GM21825 (cell line): Measurements from ENCODE around the gene WBP4.
"Not testable (repeated sequence)": the region's sequence is repeated elsewhere in the genome, so short reads cannot be mapped to it uniquely, and the experiment has no call there.

ENCODE experiments used
- ATAC-seq: cut with Tn5 transposase; IDR thresholded peaks from one replicate; pipeline ENCODE4 v1.9.1; 2021; ENCODE audit warnings: mild to moderate bottlenecking, moderate library complexity; ENCODE audit not compliant: unreplicated experiment

WBP4 gene

DNA sequence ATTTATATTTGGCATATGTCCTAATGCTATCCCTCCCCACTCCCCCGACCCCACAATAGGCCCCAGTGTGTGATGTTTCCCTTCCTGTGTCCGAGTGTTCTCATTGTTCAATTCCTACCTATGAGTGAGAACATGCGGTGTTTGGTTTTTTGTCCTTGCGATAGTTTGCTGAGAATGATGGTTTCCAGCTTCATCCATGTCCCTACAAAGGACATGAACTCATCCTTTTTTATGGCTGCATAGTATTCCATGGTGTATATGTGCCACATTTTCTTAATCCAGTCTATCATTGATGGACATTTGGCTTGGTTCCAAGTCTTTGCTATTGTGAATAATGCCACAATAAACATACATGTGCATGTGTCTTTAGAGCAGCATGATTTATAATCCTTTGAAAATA is 18.9 kb upstream of the WBP4 start:
- ATAC-seq, result not testable (repeated sequence)

DNA sequence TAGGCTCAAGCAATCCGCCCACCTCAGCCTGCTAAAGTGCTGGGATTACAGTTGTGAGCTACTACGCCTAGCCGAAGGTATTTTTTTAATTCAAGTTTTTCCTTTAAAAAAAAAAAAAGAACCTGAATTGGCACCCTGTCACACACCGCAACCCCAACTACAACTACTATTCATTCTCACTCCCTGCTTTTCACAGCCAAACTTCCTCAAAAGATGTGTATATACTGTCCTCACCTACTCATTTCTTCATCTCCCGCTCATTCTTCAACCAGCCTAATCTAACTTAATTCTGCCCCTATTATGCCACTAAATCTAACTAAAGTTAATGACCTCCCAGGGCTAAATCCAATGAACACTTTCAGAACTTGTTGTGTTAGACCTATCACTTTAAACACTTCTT is 12.7 kb upstream of the WBP4 start:
- ATAC-seq, result no peak

DNA sequence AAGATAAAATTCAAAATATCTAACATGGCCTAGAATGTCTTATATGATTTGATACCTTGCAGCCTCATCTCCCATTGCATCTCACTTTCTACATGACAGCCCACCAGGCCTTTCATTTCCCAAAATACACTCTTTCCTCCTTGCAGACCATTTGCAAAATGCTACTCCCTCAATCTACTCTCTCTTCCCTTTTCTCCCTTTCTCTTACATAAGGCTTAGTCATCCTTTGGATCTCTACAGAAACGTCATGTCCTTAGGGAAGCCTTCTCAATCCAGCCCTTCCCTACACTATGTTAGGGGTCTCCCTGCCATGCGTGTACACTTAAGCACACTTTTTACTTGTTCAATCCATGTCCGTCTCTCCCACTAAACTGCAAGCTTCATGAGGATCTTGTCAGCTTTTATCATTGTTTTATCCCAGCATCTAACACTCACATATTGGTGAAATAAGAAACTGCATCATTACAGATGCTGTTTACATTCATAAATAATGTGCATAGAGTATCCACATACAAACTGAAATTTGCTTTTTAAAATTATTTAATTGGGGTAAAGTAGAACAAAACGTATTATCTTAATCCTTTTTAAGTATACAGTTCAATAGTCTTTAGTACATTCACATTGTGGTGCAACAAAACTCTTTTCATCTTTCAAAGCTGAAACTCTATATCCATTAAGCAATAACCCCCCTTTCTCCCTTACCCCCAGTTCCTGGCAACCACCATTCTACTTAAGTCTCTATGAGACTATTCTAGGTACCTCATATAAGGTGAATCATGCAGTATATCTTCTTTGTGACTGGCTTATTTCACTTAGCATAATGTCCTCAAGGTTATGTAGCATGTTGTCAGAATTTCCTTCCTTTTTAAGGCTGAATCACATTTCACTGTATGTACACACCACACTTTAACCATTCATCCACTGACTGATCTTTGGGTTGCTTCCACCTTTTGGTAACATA is 11.5 kb upstream of the WBP4 start:
- ATAC-seq, result no peak

DNA sequence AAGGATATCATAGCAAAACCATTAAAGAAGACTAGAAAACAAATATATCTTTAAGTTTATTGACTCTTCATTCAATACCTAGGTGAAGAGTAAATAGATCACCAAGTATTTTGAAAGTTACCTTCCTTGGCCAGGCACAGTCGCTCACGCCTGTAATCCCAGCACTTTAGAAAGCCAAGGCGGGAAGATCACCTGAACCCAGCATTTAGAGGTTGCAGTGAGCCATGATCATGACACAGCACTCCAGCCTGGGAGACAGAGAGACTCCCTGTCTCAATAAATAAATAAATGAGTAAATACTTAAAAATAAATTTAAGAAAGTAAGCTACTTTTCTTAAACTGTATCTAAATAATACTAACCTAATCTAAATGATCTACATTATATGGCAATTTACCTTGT is 8.9 kb upstream of the WBP4 start:
- no peak for ATAC-seq

DNA sequence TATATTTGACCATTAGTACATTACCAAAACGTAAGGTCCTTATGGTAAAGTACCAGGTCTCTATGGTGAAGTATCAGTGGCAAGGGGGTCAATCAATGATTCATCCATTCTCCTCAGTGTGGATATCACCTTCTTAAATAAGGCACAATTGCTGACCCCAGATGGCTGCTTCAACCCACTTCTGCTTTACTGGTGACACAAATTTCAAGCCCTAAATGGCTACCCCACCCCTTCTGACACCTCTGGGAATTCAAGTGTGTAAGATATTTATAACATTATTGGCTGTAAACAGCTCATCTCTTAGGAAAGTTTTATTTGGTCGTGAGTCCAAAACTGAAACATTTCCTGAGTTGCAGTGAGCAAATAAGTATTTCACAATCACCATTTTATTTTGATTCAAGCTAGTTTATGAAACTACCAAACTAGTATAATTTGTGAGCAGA is 7.9 kb upstream of the WBP4 start:
- ATAC-seq, result peak; percentile 62

DNA sequence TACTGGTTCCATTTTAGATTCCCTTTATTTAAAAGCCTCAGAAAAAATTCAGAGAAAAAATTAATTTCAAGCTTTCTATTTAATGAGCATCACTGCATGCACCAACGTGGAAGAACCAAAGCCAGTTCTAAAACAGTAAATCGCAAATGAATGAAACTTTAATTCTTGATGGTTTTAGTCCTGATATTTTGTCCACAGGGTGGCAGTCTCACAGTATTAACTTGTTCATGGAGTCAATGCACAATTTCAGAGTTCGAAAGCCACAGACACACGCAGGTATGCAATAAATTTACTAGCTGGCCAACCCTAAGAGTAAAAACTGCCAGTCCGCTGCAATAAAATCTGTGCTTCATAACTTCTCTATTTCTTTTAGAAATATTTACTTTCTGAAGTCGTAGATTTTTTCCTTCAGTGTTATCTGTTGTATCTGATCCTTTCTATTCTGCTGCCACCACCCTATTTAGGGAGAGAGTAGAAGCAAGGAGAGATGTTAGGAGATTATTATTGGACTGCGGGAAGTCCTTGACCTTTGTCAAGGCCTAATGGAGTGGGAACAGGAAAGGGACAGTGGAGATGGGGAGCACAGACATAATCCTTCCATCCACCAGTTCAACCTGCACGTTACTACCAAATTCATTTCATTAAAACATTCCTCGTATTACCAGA is 7.0 kb upstream of the WBP4 start:
- peak; percentile 34 for ATAC-seq

DNA sequence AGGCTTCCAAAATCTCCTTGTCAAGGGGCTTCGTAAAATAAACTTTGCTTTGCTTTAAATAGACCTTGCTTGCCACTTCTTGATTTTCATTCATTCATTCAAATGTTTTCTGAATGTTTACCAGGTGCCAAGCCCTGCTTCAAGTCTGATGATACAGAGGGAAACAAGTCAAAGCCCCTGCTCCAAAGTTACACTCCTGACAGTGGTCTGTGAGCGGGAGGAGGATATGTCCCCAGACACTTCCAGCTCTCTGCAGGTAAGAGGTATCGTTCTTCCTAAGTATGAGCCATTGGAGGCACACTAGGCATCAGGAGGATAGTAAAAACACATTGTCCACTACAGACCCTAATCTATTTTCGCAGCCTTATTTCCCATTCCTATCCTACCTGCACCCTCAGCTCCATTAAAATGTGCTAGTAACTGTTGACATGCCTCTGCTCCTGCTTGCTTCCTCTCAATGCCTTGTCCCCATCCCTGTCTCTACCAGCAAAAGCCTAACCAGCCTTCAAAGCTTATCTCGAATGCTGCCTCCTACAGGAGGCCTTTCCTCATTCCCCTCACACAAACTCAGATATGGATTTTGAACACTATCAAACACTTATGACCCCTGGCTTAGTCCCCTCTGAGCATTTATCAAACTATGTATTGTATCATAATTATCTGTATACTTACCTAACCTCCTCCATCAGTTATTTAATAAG is 6.2 kb upstream of the WBP4 start:
- ATAC-seq, result no peak

DNA sequence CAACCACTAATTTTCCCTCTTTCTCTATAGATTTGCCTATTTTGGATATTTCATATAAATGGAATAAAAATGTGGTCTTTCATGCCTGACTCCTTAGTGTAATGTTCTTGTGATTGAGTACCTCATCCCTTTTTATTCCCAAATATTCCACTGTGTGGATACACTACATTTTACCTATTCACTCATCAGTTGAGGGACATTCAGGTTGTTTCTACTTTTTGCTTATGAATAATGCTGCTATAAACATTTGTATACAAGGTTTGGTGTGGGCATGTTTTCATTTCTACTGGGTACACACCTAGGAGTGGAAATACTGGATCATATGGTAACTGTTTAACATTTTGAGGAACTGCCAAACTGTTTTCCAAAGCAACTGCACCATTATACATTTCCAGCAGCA is 5.1 kb upstream of the WBP4 start:
- ATAC-seq, result no peak

DNA sequence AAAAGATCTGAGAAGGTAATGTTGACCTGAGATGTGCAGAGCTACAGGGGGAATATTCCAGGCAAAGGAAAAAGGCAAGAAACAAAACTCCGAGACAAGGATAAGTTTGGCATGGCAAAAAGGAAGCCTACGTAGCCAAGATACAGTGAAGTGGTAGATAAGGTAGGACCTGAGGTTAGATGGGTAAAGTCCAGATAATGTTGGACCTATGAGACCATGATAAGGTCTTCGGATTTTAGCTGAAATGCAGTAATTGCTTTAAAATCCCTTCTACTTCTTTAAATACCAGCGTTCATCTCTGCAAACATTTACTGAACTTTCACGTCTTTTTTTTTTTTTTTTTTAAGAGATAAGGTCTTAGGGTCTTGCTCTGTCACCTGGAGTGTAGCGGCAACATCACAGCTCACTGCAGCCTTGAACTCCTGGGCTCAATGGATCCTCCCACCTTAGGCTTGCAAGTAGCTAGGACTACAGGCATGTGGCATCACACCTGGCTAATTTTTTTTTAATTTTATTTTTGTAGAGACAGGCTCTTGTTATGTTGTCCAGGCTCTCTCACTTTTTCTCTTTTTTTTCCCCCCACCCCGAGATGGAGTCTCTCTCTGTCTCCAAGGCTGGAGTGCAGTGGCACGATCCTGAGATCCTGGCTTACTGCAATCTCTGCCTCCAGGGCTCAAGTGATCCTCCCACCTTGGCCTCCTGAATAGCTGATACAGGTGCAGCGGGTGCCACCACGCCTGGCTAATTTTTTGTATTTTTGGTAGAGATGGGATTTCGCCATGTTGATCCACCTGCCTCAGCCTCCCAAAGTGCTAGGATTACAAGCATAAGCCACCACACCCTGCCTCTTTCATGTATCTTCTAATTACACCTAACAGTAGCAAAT is 4.2 kb upstream of the WBP4 start:
- ATAC-seq, result no peak

DNA sequence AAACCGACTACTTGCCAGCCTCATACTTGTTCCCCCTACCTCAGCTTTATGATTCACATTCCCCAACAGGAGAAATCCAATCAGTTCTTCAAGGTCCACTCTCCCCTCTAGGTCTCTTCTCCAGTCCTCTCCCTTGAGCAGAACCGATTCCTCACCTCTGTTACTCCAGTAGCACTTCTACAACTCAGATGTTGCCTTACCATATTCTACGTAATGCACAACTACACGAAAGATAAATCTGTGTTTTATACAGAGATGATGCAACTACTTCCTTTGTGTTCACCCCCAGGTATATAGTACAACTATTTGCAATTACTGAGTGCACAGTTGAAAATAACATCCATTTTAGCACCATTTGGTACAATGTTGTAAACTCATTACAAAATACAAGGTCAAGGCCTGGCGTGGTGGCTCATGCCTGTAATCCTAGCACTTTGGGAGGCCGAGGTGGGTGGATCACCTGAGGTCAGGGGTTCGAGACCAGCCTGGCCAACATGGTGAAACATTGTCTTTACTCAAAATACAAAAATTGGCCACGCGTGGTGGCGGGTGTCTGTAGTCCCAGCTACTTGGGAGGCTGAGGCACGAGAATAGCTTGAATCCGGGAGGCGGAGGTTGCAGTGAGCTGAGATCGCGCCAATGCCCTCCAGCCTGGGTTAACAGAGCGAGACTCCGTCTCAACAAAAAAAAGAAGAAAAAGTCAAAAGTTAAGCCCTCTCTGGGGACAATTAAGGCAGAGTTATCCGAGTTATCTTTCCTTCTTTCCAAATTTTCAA is 2.8 kb upstream of the WBP4 start:
- ATAC-seq, result no peak

DNA sequence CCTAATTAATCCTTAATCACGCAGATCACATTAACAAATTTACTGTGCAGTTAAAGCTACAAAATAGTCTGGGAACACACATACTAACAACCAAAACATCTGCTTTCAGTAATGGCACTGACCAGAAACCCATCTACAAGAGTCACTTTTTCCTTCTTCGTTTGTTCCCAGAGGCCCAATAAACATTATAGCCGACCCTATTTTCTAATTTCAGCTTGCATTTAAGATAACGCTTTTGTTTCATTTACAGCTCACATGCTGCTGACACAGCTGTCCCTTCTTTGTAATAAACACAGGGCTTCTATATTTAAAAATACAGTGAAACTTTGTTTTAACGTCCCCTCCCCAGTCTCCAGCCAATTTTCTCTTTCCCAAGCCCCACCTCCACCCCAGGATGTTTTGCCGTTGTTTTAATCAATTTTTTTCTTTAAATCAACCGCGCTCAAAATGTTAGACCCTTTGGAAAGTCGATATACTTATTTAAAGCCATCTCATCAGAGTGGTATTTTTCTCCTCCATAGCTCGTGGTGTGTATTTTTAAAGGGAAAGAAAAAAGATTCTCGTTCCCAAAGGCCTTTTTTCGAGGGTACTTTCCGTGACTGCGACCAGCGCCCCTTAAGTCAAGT is 1.7 kb upstream of the WBP4 start:
- no peak for ATAC-seq

DNA sequence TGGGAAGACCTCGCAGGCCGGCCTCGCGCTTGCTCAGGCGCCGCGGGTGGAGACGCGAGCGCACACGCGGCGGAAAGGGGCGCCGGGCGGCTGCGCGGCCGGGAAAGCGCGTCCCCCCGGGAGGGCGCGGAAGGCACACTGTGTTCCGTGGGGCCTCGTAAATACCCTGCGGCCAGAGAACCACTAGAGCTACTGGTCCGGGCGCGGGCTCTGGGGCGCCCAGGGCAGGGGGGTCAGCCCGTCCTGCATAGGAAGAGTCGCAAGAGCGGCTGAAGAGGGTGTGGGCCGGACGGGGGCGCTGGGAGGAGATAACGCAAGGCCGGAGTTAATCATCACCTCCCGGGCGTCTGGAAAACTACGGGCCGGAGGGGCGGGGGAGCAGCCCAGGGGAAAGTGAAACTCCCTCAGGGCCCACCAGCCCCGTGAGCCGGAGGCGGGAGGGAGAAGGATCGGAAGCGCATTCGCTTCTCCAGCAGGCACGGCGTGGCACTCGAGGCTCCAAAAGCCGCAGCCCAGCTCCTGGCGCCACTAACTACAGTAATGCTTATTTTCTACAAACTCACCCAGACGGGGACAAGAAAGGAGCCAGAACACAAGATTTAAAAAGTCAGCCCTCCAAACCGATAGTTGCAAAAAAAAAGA is 1.1 kb upstream of the WBP4 start:
- peak; percentile 37 for ATAC-seq

DNA sequence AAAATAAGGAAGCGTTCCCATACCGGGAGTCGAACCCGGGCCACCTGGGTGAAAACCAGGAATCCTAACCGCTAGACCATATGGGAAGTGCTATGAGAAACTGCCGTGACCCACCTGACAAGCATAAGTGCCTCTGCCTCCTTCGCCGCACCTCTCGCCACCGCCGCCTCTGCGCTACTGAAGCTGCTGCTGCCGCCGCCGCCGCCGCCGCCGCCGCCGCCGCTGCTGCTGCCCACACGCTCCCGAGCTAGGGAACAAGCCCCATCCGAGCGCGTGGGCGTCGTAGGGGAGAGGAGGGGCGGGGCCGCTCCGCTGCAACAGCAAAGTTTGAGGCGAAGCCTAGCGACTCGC is 610 bp upstream of the WBP4 start:
- peak; percentile 21 for ATAC-seq

DNA sequence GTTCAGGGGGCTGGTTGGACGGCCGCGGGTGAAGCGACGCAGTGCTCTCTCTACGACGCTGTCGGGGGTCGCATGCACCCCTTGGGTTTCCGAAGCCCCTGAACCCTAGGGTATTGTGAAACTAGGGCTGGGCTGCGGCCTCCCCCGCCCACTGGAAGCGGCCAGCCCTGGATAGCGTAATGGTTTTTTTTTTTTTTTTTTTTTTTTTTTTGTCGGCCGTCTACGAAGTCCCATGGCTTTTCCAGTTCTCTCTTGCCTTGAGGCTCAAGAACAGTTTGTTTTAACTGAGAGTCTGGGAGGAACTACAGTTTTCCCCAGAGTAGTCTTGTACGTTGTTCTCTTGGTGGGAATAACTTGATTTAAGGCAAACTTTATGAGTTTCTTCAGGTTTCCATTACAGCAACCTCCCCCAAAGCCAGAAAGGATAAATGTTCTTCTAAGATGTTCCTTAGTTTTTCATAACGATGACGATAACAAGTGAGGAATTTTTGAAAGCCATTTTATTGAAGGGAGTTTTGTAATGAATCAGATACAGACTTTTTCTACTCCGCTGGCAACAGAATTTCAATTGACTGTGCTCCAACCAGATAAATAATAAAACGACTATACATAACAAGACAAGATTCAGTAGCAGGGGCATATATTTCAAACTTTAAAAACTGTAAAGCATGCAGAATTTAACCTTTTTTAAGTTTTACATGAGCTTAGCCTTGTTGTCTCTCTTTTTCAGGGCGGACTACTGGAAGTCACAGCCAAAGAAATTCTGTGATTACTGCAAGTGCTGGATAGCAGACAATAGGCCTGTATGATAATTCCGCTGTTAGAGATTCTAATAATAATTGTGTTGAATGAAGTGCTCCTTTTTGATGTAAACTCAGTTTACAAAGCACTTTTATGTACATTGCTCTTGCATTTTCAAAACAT is 867 bp downstream of the WBP4 start:
- ATAC-seq, result peak; percentile 33

DNA sequence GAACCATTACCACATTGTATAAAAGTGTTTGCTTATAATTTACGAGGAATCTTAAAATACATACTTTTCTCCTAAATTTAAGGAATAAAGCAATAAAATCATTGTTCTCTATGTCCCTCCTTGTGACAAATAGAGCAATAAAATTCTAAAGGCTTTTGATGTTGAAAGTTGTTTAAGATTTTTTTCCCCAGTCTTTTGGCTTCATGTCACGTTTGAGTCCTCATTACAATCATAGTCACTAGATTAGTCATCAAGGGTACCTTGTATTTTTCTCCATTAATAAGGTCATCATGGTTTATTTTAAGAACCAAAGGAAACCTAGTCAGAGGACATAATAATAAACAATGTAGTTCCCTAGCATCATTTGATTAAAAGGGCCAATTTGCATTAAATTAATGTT is 3.2 kb downstream of the WBP4 start:
- no peak for ATAC-seq

DNA sequence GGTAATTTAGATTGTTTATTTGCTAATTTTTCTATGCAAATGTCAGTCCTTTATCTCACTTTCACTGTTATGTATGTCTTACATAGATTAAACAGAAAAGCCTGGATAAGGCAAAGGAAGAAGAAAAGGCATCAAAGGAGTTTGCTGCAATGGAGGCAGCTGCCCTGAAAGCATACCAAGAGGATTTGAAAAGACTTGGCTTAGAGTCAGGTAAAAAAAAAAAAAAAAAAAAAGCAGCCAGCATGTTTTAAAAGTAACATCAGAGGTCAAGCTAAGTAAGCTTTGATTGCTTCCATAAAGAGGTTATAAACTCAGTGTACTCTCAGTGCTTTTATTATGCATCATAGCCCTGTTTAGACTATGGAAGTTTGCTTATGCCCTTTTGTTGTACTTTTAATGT is 3.8 kb downstream of the WBP4 start:
- no peak for ATAC-seq

DNA sequence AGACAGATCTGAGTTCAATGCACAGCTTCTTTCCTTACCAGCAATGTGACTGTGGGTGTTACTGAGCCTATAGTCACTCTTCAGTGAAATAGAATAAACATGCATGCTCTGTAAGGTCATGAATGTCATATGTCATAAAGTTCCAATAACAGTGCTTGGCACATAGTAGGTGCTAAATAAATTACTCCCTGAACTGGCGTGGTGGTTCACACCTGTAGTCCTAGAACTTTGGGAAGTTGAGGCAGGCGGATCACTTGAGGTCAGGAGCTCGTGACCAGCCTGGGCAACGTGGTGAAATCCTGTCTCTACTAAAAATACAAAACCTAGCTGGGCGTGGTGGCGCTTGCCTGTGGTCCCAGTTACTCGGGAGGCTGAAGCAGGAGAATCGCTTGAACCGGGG is 13.2 kb downstream of the WBP4 start:
- no peak for ATAC-seq

DNA sequence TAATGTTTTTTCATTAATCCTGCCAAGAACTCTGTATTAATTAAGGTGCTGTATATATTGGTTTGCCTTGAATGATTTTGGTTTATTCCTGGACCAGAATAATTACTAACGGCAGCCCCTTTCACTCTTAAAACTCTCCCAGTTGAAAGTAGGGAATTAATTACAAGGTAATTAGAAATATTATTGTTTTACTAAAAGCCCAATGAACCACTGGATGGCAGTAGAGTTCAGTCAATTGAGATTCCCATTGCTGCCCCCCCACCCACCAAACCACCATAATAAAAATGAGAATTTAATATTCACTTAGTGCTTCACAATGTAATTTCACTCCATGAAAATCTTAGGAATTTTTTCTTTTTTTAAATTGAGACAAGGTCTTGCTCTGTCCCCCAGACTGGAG is 13.7 kb downstream of the WBP4 start:
- no peak for ATAC-seq
